HG03565 (cell line): ENCODE data around the gene SNX18.
"Not testable (repeated sequence)": the region's sequence is repeated elsewhere in the genome, so short reads cannot be mapped to it uniquely, and the experiment has no call there.

Experiments used
- ATAC-seq: cut with Tn5 transposase; IDR thresholded peaks from one replicate; pipeline ENCODE4 v1.9.1; 2021; ENCODE audit warnings: mild to moderate bottlenecking, moderate library complexity; ENCODE audit not compliant: unreplicated experiment

SNX18 gene

DNA sequence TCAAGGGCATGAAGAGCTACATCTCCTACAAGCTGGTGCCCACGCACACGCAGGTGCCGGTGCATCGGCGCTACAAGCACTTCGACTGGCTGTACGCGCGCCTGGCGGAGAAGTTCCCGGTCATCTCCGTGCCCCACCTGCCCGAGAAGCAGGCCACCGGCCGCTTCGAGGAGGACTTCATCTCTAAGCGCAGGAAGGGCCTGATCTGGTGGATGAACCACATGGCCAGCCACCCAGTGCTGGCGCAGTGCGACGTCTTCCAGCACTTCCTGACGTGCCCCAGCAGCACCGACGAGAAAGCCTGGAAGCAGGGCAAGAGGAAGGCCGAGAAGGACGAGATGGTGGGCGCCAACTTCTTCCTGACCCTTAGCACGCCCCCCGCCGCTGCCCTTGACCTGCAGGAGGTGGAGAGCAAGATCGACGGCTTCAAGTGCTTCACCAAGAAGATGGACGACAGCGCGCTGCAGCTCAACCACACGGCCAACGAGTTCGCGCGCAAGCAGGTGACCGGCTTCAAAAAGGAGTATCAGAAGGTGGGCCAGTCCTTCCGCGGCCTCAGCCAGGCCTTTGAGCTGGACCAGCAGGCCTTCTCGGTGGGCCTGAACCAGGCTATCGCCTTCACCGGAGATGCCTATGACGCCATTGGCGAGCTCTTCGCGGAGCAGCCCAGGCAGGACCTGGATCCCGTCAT, 1.4 kb downstream of the SNX18 start:
- ATAC-seq: no peak

DNA sequence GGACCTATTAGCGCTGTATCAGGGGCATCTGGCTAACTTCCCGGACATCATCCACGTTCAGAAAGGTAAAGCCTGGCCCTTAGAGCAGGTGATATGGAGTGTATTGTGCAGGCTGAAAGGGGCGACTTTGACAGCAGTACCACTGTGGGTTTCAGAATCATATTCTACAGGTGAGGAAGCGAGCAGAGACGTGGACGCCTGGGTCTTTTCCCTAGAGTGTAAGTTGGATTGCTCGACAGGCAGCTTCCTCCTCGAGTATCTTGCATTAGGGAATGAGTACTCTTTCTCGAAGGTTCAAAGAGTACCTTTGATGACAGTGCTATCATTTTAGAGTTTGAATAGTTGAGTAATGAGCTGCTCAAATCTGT, 1.9 kb downstream of the SNX18 start:
- no peak for ATAC-seq

DNA sequence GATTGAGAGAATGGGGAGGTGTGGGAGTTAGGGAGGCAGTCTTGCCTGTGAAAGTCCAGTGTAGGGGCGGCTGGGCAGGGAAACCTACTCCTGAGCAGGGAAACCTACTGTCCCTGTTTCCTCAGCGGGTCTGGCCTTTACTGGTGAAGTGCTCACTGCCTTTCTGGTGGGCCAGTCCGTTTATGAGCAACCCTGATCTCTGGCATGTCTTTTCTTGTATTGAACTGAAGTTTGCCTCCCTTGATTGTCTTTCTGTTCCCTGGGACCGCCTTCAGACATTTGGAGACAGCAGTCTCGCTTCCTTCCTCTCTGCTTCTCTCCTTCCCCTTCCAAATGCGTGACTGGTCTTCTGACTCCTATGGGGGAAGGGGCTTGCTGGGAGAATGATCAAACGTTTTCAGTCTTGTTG, 2.9 kb downstream of the SNX18 start:
- no peak for ATAC-seq

DNA sequence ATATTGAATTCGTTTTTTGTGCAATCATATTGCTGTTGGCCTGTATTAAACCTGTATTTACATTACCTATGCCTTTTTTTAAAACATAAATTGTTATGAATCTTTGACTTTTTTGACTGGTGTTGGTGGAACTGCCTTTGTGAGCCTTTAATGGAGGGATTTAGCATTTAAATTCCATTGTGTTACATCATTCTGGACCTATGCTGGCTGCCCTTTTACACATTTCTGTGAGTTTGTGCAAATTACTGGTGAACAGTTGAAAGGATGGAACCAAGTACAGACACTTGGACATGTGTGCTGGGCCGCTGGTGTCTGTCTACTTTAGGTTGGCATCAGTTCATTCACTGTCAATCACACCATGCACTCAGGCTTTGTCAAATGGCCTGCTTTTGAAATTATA, 3.4 kb downstream of the SNX18 start:
- no peak for ATAC-seq

DNA sequence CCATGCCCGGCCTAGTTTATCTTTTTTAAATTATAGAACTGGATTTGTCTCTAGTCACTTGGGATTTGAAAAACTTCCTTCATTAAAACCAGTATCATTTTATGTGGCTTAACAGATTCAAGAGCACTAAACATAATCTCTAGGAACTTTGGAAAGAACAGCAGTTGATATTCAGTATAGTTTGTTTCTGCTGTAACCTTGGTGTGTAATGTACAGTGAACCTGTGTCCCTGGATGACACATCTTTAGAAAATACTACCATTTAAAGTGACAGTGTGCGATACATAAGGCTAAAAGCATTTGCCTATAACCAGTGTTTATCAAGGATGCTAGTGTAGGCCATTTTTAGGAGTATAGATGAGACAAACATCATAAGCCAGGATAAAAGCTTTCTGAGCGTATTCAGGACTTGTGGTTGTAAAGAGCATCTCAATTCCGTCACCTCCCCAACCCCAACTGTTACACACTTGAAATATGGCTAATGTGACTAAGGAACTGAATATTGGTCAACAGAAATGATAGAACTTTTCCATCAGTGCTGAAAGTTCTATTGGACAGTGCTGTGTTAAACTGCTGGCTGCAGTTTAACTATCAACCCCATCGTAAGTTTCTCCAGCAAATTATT, 4.4 kb downstream of the SNX18 start:
- no peak for ATAC-seq

DNA sequence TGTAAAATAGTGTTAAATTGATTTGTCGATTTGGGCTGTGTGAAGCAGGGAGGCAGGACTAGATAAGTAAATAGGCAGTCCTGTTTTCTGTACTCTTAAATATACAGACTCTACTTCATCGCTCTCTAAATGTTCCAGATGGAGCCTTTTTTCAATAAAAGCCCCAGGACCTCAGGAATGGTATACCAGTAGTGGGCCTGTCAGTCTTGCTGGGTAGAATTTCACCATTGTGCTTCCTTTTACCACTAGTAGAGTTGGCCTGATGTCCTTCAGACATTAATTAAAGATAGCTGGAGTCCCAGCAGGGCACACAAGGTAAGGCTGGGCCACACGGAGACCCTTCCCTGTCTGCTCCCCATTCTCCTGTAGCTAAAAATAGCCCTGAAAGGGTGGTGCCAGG, 6.0 kb downstream of the SNX18 start:
- ATAC-seq: no peak

DNA sequence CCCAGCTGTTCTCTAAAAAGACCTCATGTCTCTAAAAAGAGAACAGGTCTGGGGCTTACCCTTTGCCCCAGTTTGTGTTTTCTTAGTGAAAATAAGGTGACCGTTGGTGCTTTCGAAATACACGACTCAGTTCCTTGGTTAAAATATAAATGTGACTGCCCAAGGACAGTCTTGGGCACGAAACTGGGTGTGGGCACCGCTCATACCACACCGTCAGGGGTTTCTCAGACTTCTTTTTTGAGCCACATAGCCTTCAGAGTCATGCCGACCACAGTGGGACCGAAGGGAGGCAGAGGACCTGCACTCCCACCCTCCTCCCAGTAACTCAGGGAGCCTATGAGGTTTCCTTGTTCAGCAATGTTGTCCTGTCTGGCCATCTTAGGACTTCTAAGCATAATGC, 6.5 kb downstream of the SNX18 start:
- no peak for ATAC-seq

DNA sequence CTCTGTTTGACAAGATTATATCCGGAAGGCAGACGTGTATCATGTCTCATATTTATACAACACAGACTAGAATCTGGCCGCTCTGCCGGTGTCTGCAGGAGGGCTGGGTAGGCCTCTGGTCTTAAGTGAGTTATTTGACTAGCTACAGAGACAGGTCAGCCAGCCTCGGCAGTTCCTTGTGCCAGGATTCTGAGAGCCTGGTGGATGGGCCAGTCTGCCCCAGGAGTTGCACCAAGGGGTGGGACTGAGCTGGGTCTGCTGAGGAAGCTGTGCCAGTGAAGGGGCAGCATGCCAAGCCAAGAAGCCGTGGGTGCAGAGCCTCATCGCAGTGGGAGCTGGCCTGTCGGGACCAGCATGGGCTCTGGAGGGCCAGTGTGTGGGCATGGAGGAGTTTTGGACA, 7.1 kb downstream of the SNX18 start:
- no peak for ATAC-seq

DNA sequence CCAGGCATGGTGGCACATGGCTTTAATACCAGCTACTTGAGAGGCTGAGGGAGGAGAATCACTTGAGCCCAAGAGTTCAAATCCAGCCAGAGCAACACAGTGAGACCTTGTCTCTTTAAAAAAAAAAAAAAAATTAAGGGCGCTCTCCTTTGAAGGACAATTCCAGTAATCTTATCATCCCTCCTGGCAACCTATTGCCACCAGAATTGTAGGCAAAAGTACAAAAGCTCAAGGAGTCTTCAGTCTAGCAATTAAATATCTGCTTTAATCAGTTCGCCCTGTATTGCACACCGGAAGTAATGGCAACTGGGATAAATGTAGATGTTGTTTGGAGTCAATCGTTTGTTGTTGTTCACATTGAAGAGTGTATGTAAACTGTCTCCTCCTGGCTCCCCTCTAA, 7.7 kb downstream of the SNX18 start:
- ATAC-seq: no peak

DNA sequence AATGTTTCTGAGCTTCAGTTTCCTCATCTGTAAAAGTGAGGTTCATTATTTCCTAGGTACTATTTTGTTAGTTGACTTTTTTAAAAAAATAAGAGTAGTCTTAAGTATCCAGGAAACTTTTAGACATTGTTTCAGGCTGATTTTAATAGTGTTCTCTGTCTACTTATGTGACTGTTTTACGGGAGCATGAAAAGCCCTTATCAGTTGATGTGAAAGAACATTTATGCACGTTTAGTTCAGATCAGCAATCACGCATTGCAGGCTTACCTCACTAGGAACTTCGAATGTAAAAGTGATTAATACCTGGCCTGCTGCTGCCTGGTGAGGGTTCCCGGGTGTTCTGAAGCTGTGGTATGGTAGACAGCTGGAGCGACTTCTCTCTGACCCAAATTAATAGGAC, 8.1 kb downstream of the SNX18 start:
- ATAC-seq: no peak

DNA sequence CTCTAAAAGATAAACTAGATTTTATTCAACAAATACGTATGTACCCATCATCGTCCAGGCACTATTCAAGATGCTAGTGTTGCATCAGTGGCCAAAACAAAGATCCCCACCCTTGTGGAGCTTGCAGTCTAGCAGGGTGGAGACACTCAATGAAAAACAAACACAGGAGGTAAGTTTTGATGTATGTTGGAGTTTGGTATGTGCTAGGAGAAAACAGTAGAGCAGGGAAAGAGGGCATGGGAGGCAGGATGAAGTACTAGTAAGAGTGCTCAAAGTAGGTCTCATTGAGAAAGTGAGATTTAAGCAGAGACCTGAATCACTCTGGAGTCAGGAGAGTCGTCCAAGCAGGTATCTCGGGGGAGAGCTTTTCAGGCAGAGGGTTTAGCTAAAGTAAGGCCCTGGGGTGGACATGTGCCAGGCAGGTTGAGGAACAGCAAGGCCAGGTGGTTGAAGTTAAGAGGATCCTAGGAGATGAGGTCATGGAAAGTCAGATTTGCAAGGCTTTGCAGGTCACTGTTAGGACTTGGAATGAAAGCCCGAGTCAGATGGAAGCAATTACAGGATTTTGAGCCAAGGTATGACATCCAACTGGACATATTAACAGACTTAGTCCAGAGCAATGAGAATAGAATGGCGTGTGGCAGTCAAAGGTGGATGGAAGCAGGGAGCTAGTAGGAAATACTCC, 9.2 kb downstream of the SNX18 start:
- ATAC-seq: no peak

DNA sequence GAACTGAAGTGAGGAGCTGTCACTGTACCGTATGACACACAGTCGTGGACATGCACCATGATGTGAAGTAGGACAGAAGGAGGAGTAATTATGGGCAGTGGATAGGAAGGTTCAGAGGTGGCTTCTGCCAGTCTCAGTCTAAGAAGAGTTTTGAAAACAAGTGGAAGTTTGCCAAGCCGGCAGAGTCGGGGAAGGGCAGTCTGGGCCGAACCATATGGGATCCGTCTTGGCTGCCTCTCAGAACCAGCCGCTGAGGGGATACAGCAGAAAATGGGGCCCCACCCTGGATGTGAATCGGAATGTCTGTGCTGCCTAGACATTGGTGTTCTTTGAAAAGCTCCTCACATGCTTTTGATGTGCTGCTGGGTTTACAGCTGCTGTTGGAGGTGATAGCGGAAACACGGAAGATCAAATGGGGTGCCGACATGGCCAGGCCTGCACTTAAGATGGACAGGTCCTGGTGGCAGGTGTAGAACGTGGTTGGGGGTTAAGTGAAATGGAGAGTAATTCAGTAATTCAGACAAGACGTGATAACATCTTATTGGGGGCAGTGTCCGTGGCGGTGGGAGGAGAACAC, 11.2 kb downstream of the SNX18 start:
- ATAC-seq: no peak

DNA sequence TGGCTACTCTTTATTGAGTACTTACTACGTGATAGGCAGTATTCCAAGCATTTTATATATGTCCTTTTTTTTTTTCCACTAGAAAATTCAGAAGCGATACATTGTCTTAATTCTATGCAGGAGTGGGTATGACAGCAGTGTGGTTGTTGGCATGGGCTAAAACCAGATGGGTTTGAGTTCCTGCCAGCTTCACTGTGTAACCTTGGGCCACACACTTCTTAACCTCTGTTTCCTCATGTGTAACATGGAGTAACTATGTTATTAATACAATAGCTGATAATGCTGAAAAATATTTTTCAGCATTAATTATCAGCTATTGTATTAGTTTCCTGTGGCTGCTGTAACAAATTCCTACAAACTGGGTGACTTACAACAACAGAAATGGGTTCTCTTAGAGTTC, 12.0 kb downstream of the SNX18 start:
- no peak for ATAC-seq

DNA sequence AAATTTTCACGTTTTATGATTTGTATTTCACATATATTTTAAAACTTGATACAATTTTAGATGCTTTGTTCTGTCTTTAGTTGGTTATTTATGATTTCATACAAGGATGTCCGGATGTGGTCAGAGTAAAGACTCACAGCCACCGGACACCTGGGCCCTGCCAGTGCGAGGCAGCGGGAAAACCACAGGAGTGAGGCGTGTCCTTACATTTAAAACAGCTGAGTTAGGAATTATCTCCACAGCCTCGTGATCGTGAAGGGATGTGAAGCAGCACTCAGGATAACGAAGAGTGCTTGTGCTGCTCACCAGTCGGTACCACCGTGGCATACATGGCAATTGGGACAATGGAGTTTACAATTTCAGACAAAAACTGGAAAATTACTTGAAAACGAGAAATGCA, 14.0 kb downstream of the SNX18 start:
- no peak for ATAC-seq

DNA sequence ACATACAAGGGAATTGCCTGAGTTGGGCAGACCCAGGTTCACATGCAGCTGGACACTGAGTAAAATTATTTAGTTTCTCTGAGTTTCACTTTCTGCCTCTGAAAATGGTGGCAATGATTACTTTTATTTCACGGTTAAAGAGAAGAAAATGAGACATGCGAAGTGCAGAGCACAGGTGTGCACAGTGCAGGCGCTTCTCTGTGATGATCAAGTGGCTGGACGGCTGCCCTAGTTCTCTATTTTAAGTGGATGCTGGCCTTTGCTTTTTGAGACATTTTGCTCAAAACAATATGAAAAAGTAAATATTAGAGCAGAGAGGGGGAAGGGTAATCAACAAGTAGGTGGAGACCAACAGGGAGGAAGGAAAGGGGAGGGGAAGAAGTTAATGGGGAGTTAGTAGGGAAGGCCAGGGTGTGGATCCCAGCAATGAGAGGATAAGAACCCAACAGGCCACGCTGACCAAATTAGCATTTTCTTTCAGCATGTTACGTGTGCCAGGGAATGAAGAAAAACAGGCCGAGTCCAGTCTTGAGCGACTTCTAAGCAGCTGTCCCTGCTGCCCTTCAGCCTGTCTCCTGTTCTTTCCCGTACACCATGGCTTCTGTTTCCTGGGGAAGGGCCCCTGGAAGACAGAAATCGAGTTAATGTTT, 16.1 kb downstream of the SNX18 start:
- ATAC-seq: no peak

DNA sequence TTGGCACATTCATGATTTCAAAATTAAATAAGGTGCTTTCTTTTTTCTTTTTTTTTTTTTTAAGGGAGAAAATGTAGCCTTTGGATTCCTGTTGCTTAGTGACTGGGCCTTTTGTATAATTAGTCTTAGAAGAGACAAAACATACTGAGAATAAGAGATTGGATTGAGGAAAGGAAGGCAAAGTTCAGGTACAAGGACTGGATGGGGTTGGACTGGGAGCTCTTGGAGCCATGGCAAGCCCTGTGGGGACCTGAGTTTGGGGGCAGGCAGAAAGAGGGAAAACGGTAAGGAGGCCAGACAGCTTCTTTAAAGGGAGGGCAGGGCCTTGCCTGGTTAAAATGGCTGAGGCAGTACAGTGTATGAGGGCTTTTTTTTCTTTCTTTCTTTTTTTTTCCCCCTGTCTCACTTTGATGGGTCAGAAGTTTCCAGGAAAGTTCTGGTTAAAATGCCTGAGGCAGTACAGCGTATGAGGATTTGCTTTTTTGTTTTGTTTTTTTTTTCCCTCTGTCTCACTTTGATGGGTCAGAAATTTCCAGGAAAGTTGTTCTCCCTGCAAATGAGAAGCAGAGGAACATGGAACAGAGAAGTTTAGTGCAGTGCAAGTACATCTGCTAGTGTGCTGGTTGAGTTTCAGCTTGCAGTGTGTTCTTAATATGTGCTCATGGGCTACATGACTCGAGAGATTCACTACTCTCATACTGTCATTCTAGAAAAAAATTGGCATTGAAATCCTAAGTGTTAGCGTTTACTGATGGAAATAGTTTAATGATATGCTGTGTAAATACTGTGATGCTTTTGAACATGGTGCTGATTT, 16.8 kb downstream of the SNX18 start:
- no peak for ATAC-seq

DNA sequence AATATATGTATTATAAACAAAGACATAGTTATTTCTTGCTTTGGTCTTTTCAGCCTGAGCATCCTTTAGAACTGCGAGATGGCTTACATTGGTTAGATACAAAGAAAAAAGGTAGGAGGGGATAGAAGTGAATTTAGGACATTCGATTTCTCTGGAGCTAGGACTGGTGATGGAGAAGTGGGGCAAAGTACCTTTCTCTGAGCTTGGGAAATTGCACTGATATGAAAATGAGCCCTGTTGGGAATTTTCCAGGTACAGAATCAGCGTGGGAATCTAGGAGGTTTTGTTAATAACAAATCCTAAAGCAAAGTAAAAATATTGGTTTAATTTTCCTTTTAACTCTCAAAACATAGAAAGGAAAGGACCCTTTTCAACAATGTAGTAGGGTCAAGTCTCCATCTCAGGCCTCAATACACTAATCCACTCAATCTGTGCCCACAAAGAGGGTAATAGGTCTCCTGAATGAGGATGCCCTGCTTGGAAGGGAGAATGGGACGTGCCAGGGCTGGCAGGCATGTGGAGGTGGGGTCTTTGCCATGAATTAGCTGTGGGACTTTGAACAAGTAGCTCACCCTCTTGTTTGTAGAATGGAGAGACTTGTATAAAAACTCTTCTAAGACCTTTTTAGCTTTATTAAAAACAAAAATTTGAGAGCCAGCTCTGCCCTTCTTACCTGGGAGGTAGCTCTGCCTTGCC, 17.7 kb downstream of the SNX18 start:
- ATAC-seq: no peak

DNA sequence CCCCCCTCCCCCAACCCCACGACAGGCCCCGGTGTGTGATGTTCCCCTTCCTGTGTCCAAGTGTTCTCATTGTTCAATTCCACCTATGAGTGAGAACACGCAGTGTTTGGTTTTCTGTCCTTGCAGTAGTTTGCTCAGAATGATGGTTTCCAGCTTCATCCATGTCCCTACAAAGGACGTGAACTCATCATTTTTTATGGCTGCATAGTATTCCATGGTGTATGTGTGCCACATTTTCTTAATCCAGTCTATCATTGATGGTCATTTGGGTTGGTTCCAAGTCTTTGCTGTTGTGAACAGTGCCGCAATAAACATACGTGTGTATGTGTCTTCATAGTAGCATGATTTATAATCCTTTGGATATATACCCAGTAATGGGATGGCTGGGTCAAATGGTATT, 18.8 kb downstream of the SNX18 start:
- not testable (repeated sequence) for ATAC-seq

DNA sequence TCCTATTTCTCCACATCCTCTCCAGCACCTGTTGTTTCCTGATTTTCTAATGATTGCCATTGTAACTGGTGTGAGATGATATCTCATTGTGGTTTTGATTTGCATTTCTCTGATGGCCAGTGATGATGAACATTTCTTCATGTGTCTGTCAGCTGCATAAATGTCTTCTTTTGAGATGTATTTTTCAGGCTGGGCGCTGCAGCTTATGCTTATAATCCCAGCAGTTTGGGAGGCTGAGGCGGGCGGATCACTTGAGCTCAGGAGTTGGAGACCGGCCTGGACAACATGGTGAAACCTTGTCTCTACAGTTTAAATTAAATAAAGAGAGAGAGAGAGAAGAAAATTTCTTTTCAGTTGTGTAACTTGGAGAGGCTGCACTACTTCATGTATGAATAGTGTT, 19.3 kb downstream of the SNX18 start:
- not testable (repeated sequence) for ATAC-seq

DNA sequence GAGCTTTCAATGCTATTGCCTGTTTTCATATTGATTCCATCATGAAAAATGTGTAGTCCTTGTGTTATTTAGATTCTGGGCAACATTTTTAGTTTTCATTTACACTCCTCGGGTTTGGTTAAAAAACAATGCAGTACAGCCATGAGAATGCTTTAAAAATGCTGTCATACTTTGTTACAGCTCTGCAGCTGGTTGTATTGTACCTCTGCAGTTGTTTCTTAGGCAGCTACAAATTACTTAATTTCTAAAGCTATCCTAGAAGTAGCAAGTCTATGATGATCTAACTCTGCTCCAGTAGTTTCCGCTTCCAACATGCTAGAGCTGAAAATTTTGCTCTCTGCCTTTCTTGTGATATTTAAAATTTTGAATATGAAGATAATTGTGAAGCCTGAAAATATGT, 20.2 kb downstream of the SNX18 start:
- no peak for ATAC-seq
